GM18505 (cell line): ENCODE data around the gene TWIST2.

Experiments
- ATAC-seq: cut with Tn5 transposase; IDR thresholded peaks from one replicate; pipeline ENCODE4 v1.9.1; 2021; ENCODE audit not compliant: unreplicated experiment
- POLR2A ChIP-seq: IDR thresholded peaks from 4 replicates; pipeline ENCODE4 v1.6.1; 2011; ENCODE audit warnings: borderline replicate concordance; ENCODE audit not compliant: insufficient read depth, insufficient read length; ENCODE audit errors: extremely low read depth

The TWIST2 gene

GRCh38 chr2:238952261-238952919 lies 104.5 kb downstream of the TWIST2 start:
- TF ChIP-seq POLR2A = no peak
- ATAC-seq = no peak

- ATAC-seq = no peak
- TF ChIP-seq POLR2A = no peak
Measured at GRCh38 chr2:238954841-238955591, 107.1 kb downstream of the TWIST2 start.

- no peak for ATAC-seq
Measured at GRCh38 chr2:238955648-238956531, 108.0 kb downstream of the TWIST2 start.

GRCh38 chr2:238956676-238957075 lies 108.8 kb downstream of the TWIST2 start:
- TF ChIP-seq POLR2A = no peak
- ATAC-seq = no peak

More at GRCh38 chr2:238955648-238956531, 108.0 kb downstream of the TWIST2 start:
- no peak for TF ChIP-seq POLR2A
